Mucosa of descending colon (tissue), 3 donors: Measurements from ENCODE around the gene MEGF11. TPM values are rescaled to one million over a fixed set of nuclear protein-coding genes. Genes with fewer than 3 reads are reported as not detected.
"Not testable (repeated sequence)": the region's sequence is repeated elsewhere in the genome, so short reads cannot be mapped to it uniquely, and the experiment has no call there.

Source experiments
- ATAC-seq: fragments of 200-7000 bp; cut with Tn5 transposase; one replicate; pipeline ENCODE4 v1.9.1; 2020; ENCODE audit warnings: mild to moderate bottlenecking, moderate library complexity
- DNase-seq, 3 donors: peaks; one replicate each; pipeline ENCODE4 v3.0.0-alpha.2; 2020
- H3K36me3 ChIP-seq: fragments of 200-600 bp; one replicate; pipeline ENCODE4 v1.8.0; 2021; ENCODE audit warnings: low read depth, mild to moderate bottlenecking
- H3K4me1 ChIP-seq: fragments of 200-600 bp; one replicate; pipeline ENCODE4 v1.8.0; 2021; ENCODE audit warnings: low read depth, mild to moderate bottlenecking
- H3K4me3 ChIP-seq: fragments of 200-600 bp; one replicate; pipeline ENCODE4 v1.8.0; 2021; ENCODE audit warnings: mild to moderate bottlenecking
- H3K9me3 ChIP-seq: fragments of 200-600 bp; one replicate; pipeline ENCODE4 v1.8.0; 2021; ENCODE audit warnings: mild to moderate bottlenecking
- intact Hi-C, 2 donors: fragments of 100-400 bp; cut with DNase I in 1 of 2; cut with micrococcal nuclease in 1 of 2; formaldehyde crosslinking; loops; one replicate each; pipeline versions ENCODE4 v1.11.0 to v1.11.1; 2022; cut with DNase I, micrococcal nuclease
- total RNA-seq, 3 donors: library from RNA; stranded (reverse); fragmentation: NEBNext Ultra II Directional in 2 of 3; extraction: Animal tissue kit (Norgen Biotek cat#: 25700) in 2 of 3; gene quantifications; one replicate each; pipeline versions ENCODE4 v1.2.1 to v1.2.4, GENCODE V29; 2021 to 2023
- TF ChIP-seq, protein P1 (sequence below): fragments of 200-600 bp; IDR thresholded peaks from one replicate; pipeline ENCODE4 v1.8.0; 2022; ENCODE audit warnings: antibody characterized with exemption, mild to moderate bottlenecking
- donor health status: DM: no; HTN: no; CAD: no; lungs with moderate emphysema.
- donor health status: DM: no; HTN: no; CAD: no.
- donor health status: DM: no; HTN: yes; CAD: no.

MEGF11 gene
- total RNA-seq, 3 donors from 2014 or later, result 0.12 to 0.29 (median 0.19) TPM

- ATAC-seq (no peak), DNase-seq (no peak)
- no peaks in the 10 kb centered on the region for H3K36me3 ChIP-seq
- H3K4me3 ChIP-seq, result no peak overlapping the region
- H3K4me1 ChIP-seq, result peaks cover 26% of the 10 kb centered on the region
- H3K9me3 ChIP-seq, result no peaks in the 10 kb centered on the region
- intact Hi-C loops, result no loop called here
- TF ChIP-seq, protein P1, sequence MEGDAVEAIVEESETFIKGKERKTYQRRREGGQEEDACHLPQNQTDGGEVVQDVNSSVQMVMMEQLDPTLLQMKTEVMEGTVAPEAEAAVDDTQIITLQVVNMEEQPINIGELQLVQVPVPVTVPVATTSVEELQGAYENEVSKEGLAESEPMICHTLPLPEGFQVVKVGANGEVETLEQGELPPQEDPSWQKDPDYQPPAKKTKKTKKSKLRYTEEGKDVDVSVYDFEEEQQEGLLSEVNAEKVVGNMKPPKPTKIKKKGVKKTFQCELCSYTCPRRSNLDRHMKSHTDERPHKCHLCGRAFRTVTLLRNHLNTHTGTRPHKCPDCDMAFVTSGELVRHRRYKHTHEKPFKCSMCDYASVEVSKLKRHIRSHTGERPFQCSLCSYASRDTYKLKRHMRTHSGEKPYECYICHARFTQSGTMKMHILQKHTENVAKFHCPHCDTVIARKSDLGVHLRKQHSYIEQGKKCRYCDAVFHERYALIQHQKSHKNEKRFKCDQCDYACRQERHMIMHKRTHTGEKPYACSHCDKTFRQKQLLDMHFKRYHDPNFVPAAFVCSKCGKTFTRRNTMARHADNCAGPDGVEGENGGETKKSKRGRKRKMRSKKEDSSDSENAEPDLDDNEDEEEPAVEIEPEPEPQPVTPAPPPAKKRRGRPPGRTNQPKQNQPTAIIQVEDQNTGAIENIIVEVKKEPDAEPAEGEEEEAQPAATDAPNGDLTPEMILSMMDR, result no peak
Observed at GRCh38 chr15:66249605-66250174, 3.9 kb downstream of the MEGF11 start.

GRCh38 chr15:66246937-66247336 is 6.6 kb downstream of the MEGF11 start:
- DNase-seq (no peak), ATAC-seq (no peak)
- peaks cover 2% of the 10 kb centered on the region for H3K4me1 ChIP-seq
- TF ChIP-seq, protein P1, result no peak
- no peak overlapping the region for H3K4me3 ChIP-seq
- intact Hi-C loops, result no loop called here
- H3K9me3 ChIP-seq, result no peaks in the 10 kb centered on the region
- H3K36me3 ChIP-seq, result no peaks in the 10 kb centered on the region

DNA sequence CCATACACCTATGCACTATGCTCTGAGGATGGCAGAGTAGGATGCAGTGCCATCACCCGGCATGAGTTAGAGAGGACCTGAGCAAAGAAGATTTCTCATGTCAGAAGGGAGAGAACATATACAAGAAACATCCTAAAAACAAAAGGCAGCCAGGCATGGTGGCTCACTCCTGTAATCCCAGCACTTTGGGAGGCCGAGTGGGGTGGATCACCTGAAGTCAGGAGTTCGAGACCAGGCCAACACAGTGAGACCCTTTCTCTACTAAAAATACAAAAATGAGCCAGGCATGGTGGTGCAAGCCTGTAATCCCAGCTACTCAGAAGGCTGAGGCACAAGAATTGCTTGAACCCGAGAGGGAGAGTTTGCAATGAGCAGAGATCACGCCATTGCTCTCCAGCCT is 7.7 kb downstream of the MEGF11 start:
- H3K9me3 ChIP-seq, ATAC-seq, H3K36me3 ChIP-seq, intact Hi-C loops, H3K4me3 ChIP-seq, H3K4me1 ChIP-seq, DNase-seq: not testable (repeated sequence)

DNA sequence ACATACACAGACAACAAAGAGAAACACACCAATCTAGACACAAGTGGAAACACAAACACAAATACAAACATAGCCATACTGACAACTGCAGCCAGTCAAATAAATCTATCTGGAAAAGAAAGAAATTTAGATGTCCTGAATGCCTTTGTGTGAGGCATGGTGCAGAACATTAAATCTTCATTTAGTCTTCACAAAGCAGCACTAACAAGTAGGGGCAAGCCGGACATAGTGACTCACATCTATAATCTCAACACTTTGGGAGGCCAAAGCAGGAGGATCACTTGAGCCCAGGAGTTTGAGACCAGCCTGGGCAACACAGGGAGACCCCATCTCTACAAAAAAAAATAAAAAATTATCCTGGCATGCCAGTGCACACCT is 11.7 kb downstream of the MEGF11 start:
- no peaks in the 10 kb centered on the region for H3K9me3 ChIP-seq
- no peak overlapping the region for H3K4me3 ChIP-seq
- TF ChIP-seq, protein P1, result no peak
- intact Hi-C loops, result no loop called here
- H3K4me1 ChIP-seq, result no peaks in the 10 kb centered on the region
- DNase-seq (no peak), ATAC-seq (no peak)
- no peaks in the 10 kb centered on the region for H3K36me3 ChIP-seq

- ATAC-seq (no peak), DNase-seq (no peak)
- no peak overlapping the region for H3K4me3 ChIP-seq
- TF ChIP-seq, protein P1, result no peak
- no peaks in the 10 kb centered on the region for H3K4me1 ChIP-seq
- H3K36me3 ChIP-seq, result no peaks in the 10 kb centered on the region
- no peaks in the 10 kb centered on the region for H3K9me3 ChIP-seq
- intact Hi-C loops, result no loop called here
Observed at GRCh38 chr15:66241087-66241907, 12.3 kb downstream of the MEGF11 start.

DNA sequence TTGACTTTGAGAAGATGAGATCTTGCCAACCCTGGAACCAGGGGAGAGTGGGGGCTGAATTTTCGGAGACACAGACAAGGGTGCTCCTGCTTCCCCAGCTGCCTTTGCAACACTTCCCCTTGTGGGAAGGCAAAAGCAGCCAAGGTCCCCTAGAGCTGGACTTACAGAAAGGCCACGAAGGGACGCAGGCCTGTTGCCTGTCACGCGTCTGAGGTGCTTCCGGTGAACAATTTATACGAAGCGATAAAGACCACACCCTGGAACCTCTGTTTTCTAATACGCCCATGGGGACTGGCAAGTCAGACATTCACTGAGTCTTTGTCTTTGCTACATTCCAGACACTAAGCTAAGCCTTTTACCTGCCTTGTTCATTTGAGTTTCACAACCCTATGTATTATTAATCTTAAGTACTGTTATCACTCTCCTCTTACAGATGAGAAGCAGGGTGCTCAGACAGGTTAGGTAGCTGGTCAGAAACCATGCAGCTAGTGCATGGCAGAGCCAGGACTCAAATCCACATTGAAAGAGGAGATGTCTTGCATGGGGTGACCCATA is 13.2 kb downstream of the MEGF11 start:
- no peaks in the 10 kb centered on the region for H3K4me1 ChIP-seq
- ATAC-seq (no peak), DNase-seq (no peak)

More for the DNA sequence above, 13.2 kb downstream of the MEGF11 start:
- intact Hi-C loops, result no loop called here
- Histone ChIP-seq H3K4me3 (no peak overlapping the region), H3K36me3 (no peaks in the 10 kb centered on the region), H3K9me3 (no peaks in the 10 kb centered on the region)
- TF ChIP-seq, protein P1, result no peak
